Measurements from ENCODE around the gene CCZ1B.
"Not testable (repeated sequence)": the region's sequence is repeated elsewhere in the genome, so short reads cannot be mapped to it uniquely, and the experiment has no call there.

- not testable (repeated sequence) for TF ChIP-seq ZNF70 (CRISPR knock-in tag; IDR thresholded peaks at IDR 0.05); ZNF8 (CRISPR knock-in tag; IDR thresholded peaks at IDR 0.05); SNAI2 (CRISPR knock-in tag; IDR thresholded peaks at IDR 0.05); ARNTL (CRISPR knock-in tag; IDR thresholded peaks at IDR 0.05; ENCODE audit: borderline replicate concordance, low read depth)
Observed at GRCh38 chr7:6794276-6794675, 31.8 kb downstream of the CCZ1B start.

All from SK-N-SH treated with all-trans-retinoic acid at 6 μM for 48 hours (cell line).